ENCODE results near the gene CTNND2. TPM values are rescaled to one million over a fixed set of nuclear protein-coding genes. Genes with fewer than 3 reads are reported as not detected.

Gene CTNND2
- total and polyA plus RNA-seq, 4 donors: 0.05 to 0.50 (median 0.27) TPM

DNA sequence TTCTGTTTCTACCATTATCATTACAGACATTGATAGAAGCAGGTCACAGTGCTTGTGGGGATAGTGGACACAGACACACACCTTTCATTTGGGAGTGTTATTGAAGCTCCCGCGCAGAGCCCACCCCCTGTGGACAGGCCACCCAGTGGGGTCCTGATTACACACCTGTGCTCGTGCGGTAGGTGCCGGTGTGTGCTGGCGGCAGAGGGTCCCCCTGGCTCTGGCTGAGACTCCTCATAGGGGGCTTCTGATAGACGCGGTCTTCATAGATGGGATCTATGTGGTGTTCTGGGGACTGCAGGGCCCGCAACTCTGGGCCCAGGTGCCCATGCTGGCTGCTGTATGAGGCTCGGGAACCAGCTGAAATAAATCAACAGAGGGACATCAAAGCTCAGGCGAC lies 539.7 kb downstream of the CTNND2 start:
- Histone ChIP-seq H3K4me3 (ENCODE audit: low read depth in 1 of 3, low read length in 3 of 3) (no peak overlapping the region), H3K36me3 (ENCODE audit: control insufficient read depth in 4 of 4, insufficient read depth in 3 of 4, low read depth in 1 of 4, low read length in 3 of 4) (peaks cover 0 to 2% (median 0%) of the 10 kb centered on the region in 4 donors), H3K4me1 (ENCODE audit: control insufficient read depth in 4 of 4, insufficient read depth in 4 of 4, low read length in 3 of 4) (no peaks in the 10 kb centered on the region), H3K9ac (ENCODE audit: low read depth in 1 of 2, low read length in 2 of 2) (no peak overlapping the region), H3K27me3 (ENCODE audit: control insufficient read depth in 4 of 4, insufficient read depth in 4 of 4, low read length in 3 of 4) (no peaks in the 10 kb centered on the region), H3K27ac (ENCODE audit: low read depth in 1 of 2, low read length in 2 of 2) (no peak overlapping the region), H3K9me3 (ENCODE audit: control insufficient read depth in 4 of 4, low read length in 3 of 4) (no peaks in the 10 kb centered on the region)
- TF ChIP-seq RAD21 (IDR thresholded peaks at IDR 0.05): no peak
- TF ChIP-seq, protein P1, sequence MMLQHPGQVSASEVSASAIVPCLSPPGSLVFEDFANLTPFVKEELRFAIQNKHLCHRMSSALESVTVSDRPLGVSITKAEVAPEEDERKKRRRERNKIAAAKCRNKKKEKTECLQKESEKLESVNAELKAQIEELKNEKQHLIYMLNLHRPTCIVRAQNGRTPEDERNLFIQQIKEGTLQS (IDR thresholded peaks at IDR 0.05): no peak
- TF ChIP-seq FOXA2 (IDR thresholded peaks at IDR 0.05): no peak
- TF ChIP-seq HNF4A (conservative IDR thresholded peaks at IDR 0.05): no peak
- TF ChIP-seq SP1 (IDR thresholded peaks at IDR 0.05): no peak
- no peak for TF ChIP-seq GABPA (IDR thresholded peaks at IDR 0.05 in 1 of 2, conservative IDR thresholded peaks at IDR 0.05 in 1 of 2)
- TF ChIP-seq NR2F2 (IDR thresholded peaks at IDR 0.05): no peak
- TF ChIP-seq, protein P2, sequence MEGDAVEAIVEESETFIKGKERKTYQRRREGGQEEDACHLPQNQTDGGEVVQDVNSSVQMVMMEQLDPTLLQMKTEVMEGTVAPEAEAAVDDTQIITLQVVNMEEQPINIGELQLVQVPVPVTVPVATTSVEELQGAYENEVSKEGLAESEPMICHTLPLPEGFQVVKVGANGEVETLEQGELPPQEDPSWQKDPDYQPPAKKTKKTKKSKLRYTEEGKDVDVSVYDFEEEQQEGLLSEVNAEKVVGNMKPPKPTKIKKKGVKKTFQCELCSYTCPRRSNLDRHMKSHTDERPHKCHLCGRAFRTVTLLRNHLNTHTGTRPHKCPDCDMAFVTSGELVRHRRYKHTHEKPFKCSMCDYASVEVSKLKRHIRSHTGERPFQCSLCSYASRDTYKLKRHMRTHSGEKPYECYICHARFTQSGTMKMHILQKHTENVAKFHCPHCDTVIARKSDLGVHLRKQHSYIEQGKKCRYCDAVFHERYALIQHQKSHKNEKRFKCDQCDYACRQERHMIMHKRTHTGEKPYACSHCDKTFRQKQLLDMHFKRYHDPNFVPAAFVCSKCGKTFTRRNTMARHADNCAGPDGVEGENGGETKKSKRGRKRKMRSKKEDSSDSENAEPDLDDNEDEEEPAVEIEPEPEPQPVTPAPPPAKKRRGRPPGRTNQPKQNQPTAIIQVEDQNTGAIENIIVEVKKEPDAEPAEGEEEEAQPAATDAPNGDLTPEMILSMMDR (IDR thresholded peaks at IDR 0.05; ENCODE audit: low read depth, low read length, missing input control): no peak
- TF ChIP-seq, protein P3, sequence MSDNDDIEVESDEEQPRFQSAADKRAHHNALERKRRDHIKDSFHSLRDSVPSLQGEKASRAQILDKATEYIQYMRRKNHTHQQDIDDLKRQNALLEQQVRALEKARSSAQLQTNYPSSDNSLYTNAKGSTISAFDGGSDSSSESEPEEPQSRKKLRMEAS (IDR thresholded peaks at IDR 0.05): no peak
- TF ChIP-seq JUND (IDR thresholded peaks at IDR 0.05): no peak
- 93% methylated on average over 11 of the region's 11 CpGs for WGBS
- no peak for DNase-seq (ENCODE audit: low spot score)

DNA sequence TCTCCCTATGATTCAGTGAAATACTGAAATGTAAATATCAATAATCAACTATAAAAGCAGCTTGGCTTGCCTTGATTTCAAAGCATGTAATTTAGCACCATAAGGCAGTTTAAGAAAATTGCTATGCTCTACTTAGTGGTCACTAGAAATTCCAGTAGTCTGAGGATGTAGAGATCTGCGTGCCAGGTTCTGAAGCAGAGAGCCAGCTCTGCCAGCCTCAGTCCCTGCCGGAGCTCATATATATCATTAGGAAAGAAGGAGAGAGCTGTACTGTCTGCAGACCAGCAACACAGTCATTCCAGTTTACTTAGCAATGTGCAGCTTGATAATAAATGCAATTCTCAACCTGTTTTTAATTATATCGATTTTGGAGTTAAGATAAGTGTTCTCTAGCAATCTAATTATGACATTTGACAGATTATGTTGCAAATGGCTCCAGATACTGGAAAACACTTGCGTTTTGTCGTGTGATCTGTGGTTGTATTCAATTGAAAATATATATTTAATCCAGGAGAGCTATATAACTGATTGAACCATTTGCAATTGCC lies 540.5 kb downstream of the CTNND2 start:
- no peaks in the 10 kb centered on the region for H3K27me3 ChIP-seq (ENCODE audit: control insufficient read depth in 4 of 4, insufficient read depth in 4 of 4, low read length in 3 of 4)
- no peak overlapping the region for H3K9ac ChIP-seq (ENCODE audit: low read depth in 1 of 2, low read length in 2 of 2)
- peaks cover 0 to 2% (median 0%) of the 10 kb centered on the region in 4 donors for H3K36me3 ChIP-seq (ENCODE audit: control insufficient read depth in 4 of 4, insufficient read depth in 3 of 4, low read depth in 1 of 4, low read length in 3 of 4)
- 88% methylated on average over 5 of the region's 5 CpGs for WGBS
- H3K4me1 ChIP-seq (ENCODE audit: control insufficient read depth in 4 of 4, insufficient read depth in 4 of 4, low read length in 3 of 4): no peaks in the 10 kb centered on the region
- no peak overlapping the region for H3K27ac ChIP-seq (ENCODE audit: low read depth in 1 of 2, low read length in 2 of 2)
- no peak overlapping the region for H3K4me3 ChIP-seq (ENCODE audit: low read depth in 1 of 3, low read length in 3 of 3)
- DNase-seq (ENCODE audit: low spot score): no peak
- TF ChIP-seq, protein P2 (IDR thresholded peaks at IDR 0.05; ENCODE audit: low read depth, low read length, missing input control): no peak
- no peak for TF ChIP-seq YY1 (IDR thresholded peaks at IDR 0.05)
- TF ChIP-seq RXRA (IDR thresholded peaks at IDR 0.05): no peak
- no peak for TF ChIP-seq FOXA1 (IDR thresholded peaks at IDR 0.05)
- TF ChIP-seq, protein P1 (IDR thresholded peaks at IDR 0.05): no peak
- no peak for TF ChIP-seq NR2F2 (IDR thresholded peaks at IDR 0.05)
- TF ChIP-seq HNF4A (conservative IDR thresholded peaks at IDR 0.05): no peak
- TF ChIP-seq JUND (IDR thresholded peaks at IDR 0.05): no peak
- no peak for TF ChIP-seq EGR1 (IDR thresholded peaks at IDR 0.05; ENCODE audit: low read depth in 2 of 2)
- TF ChIP-seq GABPA (IDR thresholded peaks at IDR 0.05 in 1 of 2, conservative IDR thresholded peaks at IDR 0.05 in 1 of 2): no peak
- TF ChIP-seq, protein P3 (IDR thresholded peaks at IDR 0.05): no peak
- no peak for TF ChIP-seq FOXA2 (IDR thresholded peaks at IDR 0.05)
- TF ChIP-seq HNF4G (IDR thresholded peaks at IDR 0.05): no peak
- H3K9me3 ChIP-seq (ENCODE audit: control insufficient read depth in 4 of 4, low read length in 3 of 4): no peaks in the 10 kb centered on the region
